Measurements from ENCODE around the gene ZNF292.
"Not testable (repeated sequence)": the region's sequence is repeated elsewhere in the genome, so short reads cannot be mapped to it uniquely, and the experiment has no call there.

ZNF292 gene

DNA sequence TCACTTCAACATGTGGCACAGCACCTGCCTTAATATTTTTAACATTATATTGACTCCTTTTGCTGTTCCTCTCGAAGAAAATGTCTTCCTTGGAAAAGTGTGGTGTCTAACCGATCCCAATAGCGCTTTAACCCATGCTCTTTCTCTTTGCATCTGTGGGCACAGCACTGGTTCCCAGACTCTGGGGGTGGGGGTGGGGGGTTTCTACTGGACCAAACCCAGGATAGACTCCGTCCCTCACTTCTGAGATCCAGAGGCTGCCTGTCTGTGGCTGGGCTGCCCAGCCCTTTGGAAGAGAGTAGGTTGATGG lies 3.9 kb upstream of the ZNF292 start:
- H3K36me3 Mint-ChIP-seq (ENCODE audit: low read depth), result peaks cover 12% of the 10 kb centered on the region

DNA sequence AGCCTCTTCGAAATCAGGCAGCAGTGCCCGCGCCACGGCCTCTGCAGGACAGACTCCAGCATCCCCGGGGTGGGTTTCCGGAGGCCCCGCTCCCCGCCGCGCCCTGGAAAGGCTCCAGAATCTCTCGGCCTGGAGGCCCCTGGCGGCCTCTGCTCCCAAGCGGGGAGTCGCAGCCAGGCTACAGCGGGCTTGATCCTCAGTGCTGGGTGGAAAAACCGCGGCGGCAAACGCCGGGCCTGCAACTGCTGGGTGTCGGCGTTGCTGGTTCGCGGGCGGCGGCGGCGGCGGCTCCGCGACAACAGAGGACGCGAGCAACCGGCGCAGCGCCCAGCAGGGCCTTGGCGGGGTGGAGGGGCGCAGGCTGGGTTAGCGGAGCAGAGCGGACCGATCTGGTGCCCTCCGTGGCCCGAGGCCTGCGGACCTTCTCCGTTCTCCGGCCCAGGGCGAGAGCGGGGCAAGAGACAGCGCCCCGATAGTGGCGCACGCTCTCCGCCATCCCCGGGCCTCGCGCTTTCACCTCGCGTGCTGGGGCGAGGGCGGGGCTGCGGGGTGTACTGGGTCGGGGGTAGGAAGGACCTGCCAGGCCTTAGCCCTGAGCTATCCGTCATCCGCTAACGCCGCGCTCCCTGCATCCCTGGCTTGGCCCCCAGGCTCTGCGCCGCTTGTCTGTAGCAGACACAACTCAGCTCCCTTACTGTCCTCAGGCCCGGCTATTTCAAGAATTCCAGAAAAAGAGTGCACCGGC lies 3.4 kb upstream of the ZNF292 start:
- H3K9me3 Mint-ChIP-seq, result no peaks in the 10 kb centered on the region
- H3K4me1 Mint-ChIP-seq (ENCODE audit: low read depth), result peaks cover 36% of the 10 kb centered on the region
- peaks cover 17% of the 10 kb centered on the region for H3K36me3 Mint-ChIP-seq (ENCODE audit: low read depth)
- peaks cover 23% of the 10 kb centered on the region for H3K27me3 Mint-ChIP-seq (ENCODE audit: low read depth)
- H3K4me3 Mint-ChIP-seq, result peak overlapping the region; percentile 97
- H3K27ac Mint-ChIP-seq, result peak overlapping the region; percentile 100

More for the DNA sequence above, 3.9 kb upstream of the ZNF292 start:
- Mint-ChIP-seq H3K4me1 (ENCODE audit: low read depth) (peaks cover 31% of the 10 kb centered on the region), H3K27me3 (ENCODE audit: low read depth) (peaks cover 26% of the 10 kb centered on the region), H3K4me3 (peak overlapping the region; percentile 97), H3K9me3 (no peaks in the 10 kb centered on the region), H3K27ac (peak overlapping the region; percentile 100)

DNA sequence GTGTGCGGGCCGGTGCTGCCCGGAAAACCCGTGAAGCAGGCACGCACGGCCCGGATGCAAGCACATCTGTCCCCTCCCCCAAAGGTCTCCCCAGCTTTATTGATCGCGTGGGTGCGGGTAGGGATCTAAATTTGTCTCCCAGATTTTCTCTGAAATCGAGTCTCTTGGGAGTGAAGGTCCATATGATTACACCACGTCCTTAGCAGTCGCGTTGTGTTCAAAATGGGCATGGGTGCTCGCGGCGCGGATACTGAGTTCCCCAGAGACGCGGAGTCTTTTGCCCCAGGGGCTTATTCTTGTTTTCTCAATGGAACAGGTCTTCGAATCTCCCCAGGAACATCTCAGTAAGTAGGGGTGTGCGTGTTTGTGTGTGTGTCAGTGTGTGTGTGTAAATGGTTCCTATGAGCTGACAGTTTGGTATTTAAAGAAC lies 2.8 kb upstream of the ZNF292 start:
- H3K9me3 Mint-ChIP-seq, result no peaks in the 10 kb centered on the region
- peaks cover 19% of the 10 kb centered on the region for H3K36me3 Mint-ChIP-seq (ENCODE audit: low read depth)
- peak overlapping the region; percentile 100 for H3K27ac Mint-ChIP-seq
- peaks cover 38% of the 10 kb centered on the region for H3K4me1 Mint-ChIP-seq (ENCODE audit: low read depth)
- peak overlapping the region; percentile 97 for H3K4me3 Mint-ChIP-seq
- H3K27me3 Mint-ChIP-seq (ENCODE audit: low read depth), result peaks cover 19% of the 10 kb centered on the region

DNA sequence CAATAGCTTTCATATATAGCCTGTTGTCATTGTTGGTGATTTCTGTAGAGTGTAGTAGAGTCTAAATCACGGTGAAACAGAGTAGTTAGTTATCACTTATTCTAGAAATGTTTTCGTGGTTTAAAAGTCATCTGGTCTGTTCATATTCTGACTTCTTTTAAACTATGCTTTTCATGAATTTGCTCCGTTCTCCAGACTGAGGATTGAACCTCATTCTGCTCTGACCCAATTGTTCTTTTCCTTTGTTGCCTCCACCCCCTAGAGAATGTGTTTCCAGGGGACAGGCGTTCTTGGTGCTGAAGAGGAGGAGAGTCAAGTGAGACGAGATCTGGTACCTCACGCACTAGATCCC lies 748 bp upstream of the ZNF292 start:
- no peaks in the 10 kb centered on the region for H3K9me3 Mint-ChIP-seq
- peaks cover 3% of the 10 kb centered on the region for H3K27me3 Mint-ChIP-seq (ENCODE audit: low read depth)
- H3K4me1 Mint-ChIP-seq (ENCODE audit: low read depth), result peaks cover 43% of the 10 kb centered on the region

DNA sequence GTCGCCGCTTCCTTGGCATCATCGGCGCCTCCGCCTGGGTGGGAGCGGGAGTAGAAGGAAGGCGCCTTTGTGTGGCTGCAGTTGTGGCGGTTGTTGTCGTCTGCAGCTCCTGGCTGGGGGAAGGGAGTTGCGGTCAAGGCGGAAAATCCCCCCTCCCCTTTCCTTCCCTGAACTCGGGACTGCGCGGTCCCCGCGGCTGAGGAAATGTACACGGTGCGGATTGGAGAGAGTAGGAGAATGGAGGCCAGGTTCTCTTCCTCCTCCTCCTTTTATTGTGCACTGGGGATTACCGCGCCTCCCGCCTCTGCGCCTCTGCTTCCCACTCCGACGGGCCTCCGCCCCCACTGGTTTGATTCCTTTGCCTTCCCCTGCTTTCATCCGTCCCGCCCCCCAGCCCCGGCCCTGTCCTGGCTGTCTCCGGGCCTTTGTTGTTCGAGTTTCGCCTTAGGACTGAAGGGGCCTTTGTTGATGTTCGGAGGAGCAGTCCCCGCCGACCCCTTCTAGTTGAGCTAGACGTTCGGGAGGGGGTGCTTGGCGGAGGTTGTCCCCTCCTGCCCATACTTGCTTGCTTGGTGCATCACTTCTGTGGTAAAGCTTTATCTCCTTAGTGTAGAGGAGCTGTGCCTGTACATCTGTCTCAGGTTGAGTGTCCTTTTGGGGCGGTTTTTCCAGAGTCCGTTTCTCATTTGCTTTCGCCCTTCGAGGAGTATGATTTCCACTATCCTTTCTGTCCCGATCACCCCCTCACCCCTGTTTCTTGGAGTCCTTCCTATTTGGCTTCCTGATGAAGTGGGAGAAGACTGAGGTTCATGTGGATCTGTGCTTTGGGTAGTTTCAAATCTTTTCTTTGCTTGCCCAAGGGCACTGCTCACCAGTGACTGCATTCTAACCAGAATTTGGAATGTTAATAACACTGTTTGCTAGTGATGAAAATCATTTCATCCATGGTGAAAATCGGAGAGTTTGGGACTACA lies 764 bp downstream of the ZNF292 start:
- Mint-ChIP-seq H3K9me3 (no peaks in the 10 kb centered on the region), H3K27ac (peak overlapping the region; percentile 100), H3K27me3 (ENCODE audit: low read depth) (peaks cover 3% of the 10 kb centered on the region), H3K36me3 (ENCODE audit: low read depth) (peaks cover 26% of the 10 kb centered on the region), H3K4me1 (ENCODE audit: low read depth) (peaks cover 51% of the 10 kb centered on the region), H3K4me3 (peak overlapping the region; percentile 97)

More for the DNA sequence above, 748 bp upstream of the ZNF292 start:
- peaks cover 26% of the 10 kb centered on the region for H3K36me3 Mint-ChIP-seq (ENCODE audit: low read depth)
- H3K27ac Mint-ChIP-seq, result peak overlapping the region; percentile 100
- peak overlapping the region; percentile 97 for H3K4me3 Mint-ChIP-seq

DNA sequence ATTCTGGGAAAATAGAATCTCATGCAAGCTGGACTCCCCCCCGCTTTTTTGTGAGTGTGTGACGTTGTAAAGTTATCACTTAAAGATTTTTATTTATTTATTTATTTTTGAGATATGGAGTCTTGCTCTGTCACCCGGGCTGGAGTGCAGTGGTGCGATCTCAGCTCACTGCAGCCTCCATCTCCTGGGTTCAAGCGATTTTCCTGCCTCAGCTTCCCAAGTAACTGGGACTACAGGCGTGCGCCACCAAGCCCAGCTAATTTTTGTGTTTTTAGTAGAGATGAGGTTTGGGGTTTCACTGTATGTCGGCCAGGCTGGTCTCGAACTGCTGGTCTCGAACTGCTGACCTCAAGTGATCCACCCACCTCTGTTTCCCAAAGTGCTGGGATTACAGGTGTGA lies 2.2 kb downstream of the ZNF292 start:
- Mint-ChIP-seq H3K4me1 (ENCODE audit: low read depth) (peaks cover 52% of the 10 kb centered on the region), H3K4me3 (peak overlapping the region; percentile 2), H3K36me3 (ENCODE audit: low read depth) (peaks cover 26% of the 10 kb centered on the region)
- not testable (repeated sequence) for H3K9me3 Mint-ChIP-seq; H3K27ac Mint-ChIP-seq; H3K27me3 Mint-ChIP-seq (ENCODE audit: low read depth)

DNA sequence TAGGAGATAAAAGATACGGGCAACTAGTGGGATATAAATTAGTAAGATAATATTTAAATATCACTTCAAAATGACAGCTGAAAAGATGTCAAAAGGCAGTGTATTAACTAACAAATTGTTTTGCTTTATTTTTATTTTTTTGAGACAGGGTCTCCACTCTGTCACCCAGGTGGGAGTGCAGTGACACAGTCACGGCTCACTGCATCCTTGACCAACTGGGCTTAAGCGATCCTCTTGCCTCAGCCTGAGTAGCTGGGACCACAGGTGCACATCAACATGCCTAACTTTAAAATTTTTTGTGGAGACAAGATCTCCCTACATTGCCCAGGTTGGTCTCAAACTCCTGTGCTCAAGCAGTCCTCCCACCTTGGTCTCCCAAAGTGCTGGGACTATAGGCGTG lies 5.9 kb downstream of the ZNF292 start:
- H3K4me3 Mint-ChIP-seq, result no peak overlapping the region
- H3K4me1 Mint-ChIP-seq (ENCODE audit: low read depth), result peaks cover 57% of the 10 kb centered on the region
- no peaks in the 10 kb centered on the region for H3K27me3 Mint-ChIP-seq (ENCODE audit: low read depth)
- H3K9me3 Mint-ChIP-seq, result no peaks in the 10 kb centered on the region
- peaks cover 22% of the 10 kb centered on the region for H3K36me3 Mint-ChIP-seq (ENCODE audit: low read depth)
- H3K27ac Mint-ChIP-seq, result no peak overlapping the region

DNA sequence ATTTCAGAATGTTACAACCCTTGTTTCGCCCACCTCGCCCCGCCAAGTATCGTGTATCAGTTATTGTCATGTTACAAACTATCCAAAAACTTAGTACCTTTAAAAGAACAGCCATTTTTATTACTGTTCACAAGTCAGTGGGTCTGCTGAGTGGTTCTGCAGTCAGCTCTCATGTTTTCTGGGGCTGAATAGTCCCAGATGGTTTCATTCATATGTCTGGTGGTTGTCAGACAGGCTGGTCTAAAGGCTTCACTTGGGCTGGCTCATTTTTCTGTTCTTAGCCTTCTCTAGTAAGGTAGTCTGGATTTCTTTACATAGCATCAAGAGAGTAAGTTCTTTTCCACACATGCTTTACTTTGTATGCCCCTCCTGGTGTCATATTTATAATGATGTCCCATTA lies 8.6 kb downstream of the ZNF292 start:
- Mint-ChIP-seq H3K4me3 (no peak overlapping the region), H3K36me3 (ENCODE audit: low read depth) (peaks cover 7% of the 10 kb centered on the region), H3K4me1 (ENCODE audit: low read depth) (peaks cover 56% of the 10 kb centered on the region), H3K27ac (no peak overlapping the region), H3K27me3 (ENCODE audit: low read depth) (no peaks in the 10 kb centered on the region), H3K9me3 (no peaks in the 10 kb centered on the region)

DNA sequence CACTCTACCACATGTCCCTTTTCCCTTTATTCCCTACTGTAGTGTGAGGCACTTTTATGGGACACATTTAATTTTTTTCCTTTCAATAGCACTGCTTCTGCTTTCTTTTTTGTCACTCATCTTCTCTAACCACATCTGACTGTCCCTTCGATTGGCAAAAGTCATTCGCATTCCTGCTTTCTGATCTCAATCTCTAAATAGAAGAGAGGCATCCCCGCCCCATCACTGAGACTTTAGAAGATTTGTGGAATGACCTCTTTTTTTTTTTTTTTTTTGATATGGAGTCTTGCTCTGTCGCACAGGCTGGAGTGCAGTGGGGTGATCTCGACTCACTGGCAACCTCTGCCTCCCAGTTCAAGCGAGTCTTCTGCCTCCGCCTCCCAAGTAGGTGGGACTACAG lies 9.1 kb downstream of the ZNF292 start:
- Mint-ChIP-seq H3K9me3 (no peaks in the 10 kb centered on the region), H3K4me1 (ENCODE audit: low read depth) (peaks cover 57% of the 10 kb centered on the region), H3K27ac (no peak overlapping the region), H3K36me3 (ENCODE audit: low read depth) (peaks cover 6% of the 10 kb centered on the region), H3K4me3 (no peak overlapping the region), H3K27me3 (ENCODE audit: low read depth) (no peaks in the 10 kb centered on the region)

DNA sequence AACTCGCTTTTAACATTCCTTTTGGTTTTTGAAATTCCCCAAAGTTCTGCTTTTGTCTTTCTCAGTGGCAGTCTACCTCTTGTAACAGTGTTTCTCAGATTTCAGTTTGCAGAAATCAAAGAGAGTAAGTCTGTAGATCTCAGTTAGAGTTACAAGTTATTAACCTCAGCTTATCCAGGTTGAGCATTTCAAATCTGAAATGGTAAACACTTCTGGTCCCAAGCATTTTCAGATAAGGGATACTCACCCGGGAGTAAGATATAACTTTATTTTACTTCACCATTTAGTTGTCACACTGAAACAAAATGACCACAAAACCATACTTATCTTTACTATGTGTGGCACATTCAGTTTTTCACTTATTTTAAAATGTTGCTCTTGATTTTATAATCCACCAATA lies 9.8 kb downstream of the ZNF292 start:
- no peak overlapping the region for H3K4me3 Mint-ChIP-seq
- no peaks in the 10 kb centered on the region for H3K27me3 Mint-ChIP-seq (ENCODE audit: low read depth)
- H3K36me3 Mint-ChIP-seq (ENCODE audit: low read depth), result peaks cover 6% of the 10 kb centered on the region
- no peak overlapping the region for H3K27ac Mint-ChIP-seq
- peaks cover 54% of the 10 kb centered on the region for H3K4me1 Mint-ChIP-seq (ENCODE audit: low read depth)
- no peaks in the 10 kb centered on the region for H3K9me3 Mint-ChIP-seq

DNA sequence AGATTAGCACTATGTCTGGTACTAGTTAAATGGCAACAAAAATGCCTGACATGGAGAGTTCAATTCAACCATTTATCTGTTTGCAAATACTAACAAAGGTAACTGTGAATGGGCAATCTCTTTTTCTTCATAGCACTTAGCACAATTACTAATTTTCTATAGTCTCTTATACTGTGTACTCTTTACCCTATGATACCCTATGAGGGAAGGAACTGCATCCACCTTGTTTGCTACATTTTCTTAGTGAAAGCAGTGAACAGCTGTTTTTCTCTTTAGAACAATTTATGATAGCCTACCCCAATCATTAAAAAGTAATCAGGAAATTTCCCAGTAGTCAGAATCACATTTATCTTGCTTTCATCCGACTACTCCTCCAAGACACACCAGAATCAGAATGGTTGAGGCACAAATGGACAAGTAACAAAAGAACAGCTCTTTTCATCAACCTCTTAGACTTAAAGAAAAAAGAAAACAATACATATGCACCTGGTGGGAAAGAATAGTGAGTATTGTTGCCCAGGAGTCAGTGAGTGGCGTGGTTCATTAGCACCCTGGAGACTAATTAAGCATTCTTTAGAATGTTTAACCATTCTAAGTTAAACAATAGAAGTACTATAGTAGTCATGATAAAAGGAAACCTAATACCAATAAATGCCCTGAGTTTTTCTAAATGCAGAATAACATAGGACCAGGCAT lies 16.7 kb downstream of the ZNF292 start:
- Mint-ChIP-seq H3K9me3 (no peaks in the 10 kb centered on the region), H3K27ac (no peak overlapping the region), H3K27me3 (ENCODE audit: low read depth) (no peaks in the 10 kb centered on the region), H3K4me3 (no peak overlapping the region), H3K4me1 (ENCODE audit: low read depth) (peaks cover 48% of the 10 kb centered on the region), H3K36me3 (ENCODE audit: low read depth) (peaks cover 10% of the 10 kb centered on the region)

DNA sequence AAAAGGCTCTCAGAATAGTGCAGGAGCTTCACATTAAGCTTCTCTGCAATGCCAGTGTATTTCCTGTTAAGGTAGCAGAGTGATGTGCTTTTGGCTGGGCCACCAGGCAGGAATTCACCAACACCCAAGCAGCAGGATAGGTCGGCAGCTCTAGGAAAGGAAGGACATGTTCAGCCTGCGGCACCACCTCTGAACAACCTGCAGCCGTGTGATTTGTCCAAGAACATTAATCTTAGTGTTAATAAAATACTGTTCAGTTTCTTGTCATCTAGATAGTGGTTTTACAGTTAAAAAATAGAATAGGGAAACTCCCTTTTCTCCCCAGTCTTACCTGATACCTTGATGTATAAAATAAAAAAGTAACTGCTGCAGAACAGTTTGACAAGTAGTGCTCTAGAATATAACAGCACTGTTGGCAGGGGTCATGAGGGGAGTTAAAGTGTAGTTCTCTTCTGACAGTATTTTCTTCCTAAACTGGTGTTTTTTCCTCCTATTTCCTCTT lies 18.8 kb downstream of the ZNF292 start:
- Mint-ChIP-seq H3K27me3 (ENCODE audit: low read depth) (no peaks in the 10 kb centered on the region), H3K27ac (peak overlapping the region; percentile 47), H3K4me1 (ENCODE audit: low read depth) (peaks cover 53% of the 10 kb centered on the region), H3K9me3 (no peaks in the 10 kb centered on the region), H3K36me3 (ENCODE audit: low read depth) (peaks cover 18% of the 10 kb centered on the region), H3K4me3 (no peak overlapping the region)

DNA sequence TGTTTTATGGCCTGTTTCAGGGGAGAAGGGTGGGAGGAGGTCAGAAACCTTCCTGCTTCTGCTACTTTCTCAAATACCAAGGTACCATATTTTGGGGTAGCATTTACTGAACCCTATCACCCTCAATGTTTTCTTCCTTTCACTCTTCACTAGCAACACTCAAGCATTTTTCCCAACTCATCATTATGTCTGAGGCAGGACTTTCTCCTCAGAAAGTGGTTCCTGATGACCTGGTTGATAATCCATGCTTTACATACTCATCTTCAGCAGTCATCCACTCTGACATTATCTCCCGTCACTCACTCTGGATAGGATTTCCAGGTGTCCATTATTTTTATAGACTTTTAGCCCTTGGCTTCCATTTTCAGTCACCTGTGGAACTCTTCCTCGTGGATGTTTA lies 21.1 kb downstream of the ZNF292 start:
- Mint-ChIP-seq H3K27ac (no peak overlapping the region), H3K27me3 (ENCODE audit: low read depth) (no peaks in the 10 kb centered on the region), H3K4me1 (ENCODE audit: low read depth) (peaks cover 65% of the 10 kb centered on the region), H3K36me3 (ENCODE audit: low read depth) (peaks cover 25% of the 10 kb centered on the region), H3K4me3 (no peak overlapping the region), H3K9me3 (no peaks in the 10 kb centered on the region)

DNA sequence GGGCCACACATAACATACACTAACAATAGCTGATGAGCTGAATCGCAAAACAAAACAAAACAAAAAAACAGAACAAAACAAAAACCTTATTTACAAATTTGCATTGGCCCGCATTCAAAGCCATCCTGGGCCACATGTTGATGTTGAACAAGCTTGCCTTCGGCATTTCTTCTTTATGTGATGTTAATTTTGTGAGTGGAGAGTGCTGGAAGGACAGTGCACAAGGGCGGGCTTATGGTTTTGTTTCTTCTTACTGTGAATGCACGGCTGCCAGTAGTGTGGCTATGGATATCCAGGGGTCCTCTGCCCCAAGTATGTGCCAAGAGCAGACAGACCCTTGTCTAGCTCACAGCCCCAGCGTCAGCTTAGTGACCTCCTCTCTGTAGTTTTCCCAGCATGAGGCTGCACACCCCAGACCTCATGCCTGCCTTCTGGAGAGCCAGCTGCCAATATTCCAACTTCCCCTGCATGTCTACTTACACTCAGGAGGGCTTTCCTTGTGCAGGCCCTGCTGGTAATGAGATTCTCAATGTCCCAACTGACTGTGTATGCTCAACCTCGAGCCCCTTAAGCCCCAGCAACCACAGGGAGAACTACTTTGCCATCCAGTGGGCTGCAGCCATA lies 24.9 kb downstream of the ZNF292 start:
- no peaks in the 10 kb centered on the region for H3K27me3 Mint-ChIP-seq (ENCODE audit: low read depth)
- no peak overlapping the region for H3K4me3 Mint-ChIP-seq
- no peaks in the 10 kb centered on the region for H3K9me3 Mint-ChIP-seq
- H3K4me1 Mint-ChIP-seq (ENCODE audit: low read depth), result peaks cover 55% of the 10 kb centered on the region
- H3K36me3 Mint-ChIP-seq (ENCODE audit: low read depth), result peaks cover 30% of the 10 kb centered on the region
- no peak overlapping the region for H3K27ac Mint-ChIP-seq

Data from T-helper 1 cell treated with Interleukin-12 subunit alpha and Interleukin-12 subunit beta and Interleukin-4 antibody, amounts not matched to agents 30 μg/mL and 1 μg/mL, for 36 hours (primary cell).